ENCODE measurements around the gene EPHA6. TPM values are rescaled to one million over a fixed set of nuclear protein-coding genes. Genes with fewer than 3 reads are reported as not detected.
"Not testable (repeated sequence)": the region's sequence is repeated elsewhere in the genome, so short reads cannot be mapped to it uniquely, and the experiment has no call there.

Gene EPHA6
- total and polyA plus RNA-seq, 9 of the 15 experiments (the other 6 are each of a cell fraction or from before 2014, with no cell fraction given): not detected

DNA sequence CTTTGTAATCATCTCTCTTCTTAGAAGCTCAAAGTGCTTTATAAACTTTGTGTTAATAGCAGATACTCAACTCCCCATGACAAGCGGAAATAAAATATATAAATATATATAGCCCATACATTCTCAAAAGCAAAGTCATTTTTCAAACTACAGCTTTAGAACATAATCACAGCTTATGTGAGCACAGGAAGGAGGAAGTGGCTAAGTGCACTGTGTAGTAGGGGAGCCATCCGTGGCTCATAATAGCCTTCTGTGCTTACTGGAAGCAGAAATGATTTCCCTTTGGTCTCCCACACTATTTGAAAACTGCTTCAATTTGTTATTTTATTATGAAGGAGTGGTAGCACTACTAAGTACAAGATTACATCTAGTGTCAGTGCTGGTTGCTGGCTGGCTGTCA lies 798.7 kb downstream of the EPHA6 start:
- no peaks in the 10 kb centered on the region for H4K20me1 ChIP-seq (replicated peaks; ENCODE audit: control insufficient read depth, insufficient read depth, low read length)
- TF ChIP-seq XRCC3 (IDR thresholded peaks at IDR 0.05): no peak
- no peak for TF ChIP-seq TGIF2 (CRISPR knock-in tag; IDR thresholded peaks at IDR 0.05)
- TF ChIP-seq KLF10 (CRISPR knock-in tag; IDR thresholded peaks at IDR 0.05): no peak
- TF ChIP-seq EZH2 (IDR thresholded peaks at IDR 0.05; ENCODE audit: borderline replicate concordance, low read depth, low read length): no peak
- TF ChIP-seq, protein P1, sequence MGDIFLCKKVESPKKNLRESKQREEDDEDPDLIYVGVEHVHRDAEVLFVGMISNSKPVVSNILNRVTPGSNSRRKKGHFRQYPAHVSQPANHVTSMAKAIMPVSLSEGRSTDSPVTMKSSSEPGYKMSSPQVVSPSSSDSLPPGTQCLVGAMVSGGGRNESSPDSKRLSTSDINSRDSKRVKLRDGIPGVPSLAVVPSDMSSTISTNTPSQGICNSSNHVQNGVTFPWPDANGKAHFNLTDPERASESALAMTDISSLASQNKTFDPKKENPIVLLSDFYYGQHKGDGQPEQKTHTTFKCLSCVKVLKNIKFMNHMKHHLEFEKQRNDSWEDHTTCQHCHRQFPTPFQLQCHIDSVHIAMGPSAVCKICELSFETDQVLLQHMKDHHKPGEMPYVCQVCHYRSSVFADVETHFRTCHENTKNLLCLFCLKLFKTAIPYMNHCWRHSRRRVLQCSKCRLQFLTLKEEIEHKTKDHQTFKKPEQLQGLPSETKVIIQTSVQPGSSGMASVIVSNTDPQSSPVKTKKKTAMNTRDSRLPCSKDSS (IDR thresholded peaks at IDR 0.05; ENCODE audit: low read depth, partially characterized antibody): no peak

DNA sequence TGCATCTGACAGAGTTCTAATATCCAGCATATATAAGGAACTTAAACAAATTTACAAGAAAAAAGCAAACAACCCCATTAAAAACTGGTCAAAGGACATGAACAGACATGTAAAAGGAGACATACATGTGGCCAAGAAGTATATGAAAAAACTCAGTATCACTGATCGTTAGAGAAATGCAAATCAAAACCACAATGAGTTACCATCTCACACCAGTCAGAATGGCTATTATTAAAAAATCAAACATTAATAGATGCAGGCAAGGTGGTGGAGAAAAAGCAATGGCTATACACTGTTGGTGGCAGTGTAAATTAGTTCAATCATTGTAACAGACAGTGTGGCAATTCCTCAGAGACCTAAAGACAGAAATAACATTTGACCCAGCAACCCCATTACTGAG lies 806.1 kb downstream of the EPHA6 start:
- intact Hi-C loops (cut with micrococcal nuclease); H3K79me2 ChIP-seq (ENCODE audit: control insufficient read depth, insufficient read depth, low read length); H3K36me3 ChIP-seq (ENCODE audit: control insufficient read depth, insufficient read depth, low read length); FAIRE-seq; H3K4me2 ChIP-seq (ENCODE audit: insufficient read depth, low read length); in situ Hi-C loops (cut with MboI); H3K4me3 ChIP-seq; H3K9ac ChIP-seq (ENCODE audit: insufficient read depth in 1 of 2, low read depth in 2 of 2, low read length in 2 of 2); H3K27ac ChIP-seq (ENCODE audit: extremely low read depth, low read depth, low read length); H3K27me3 ChIP-seq (ENCODE audit: control insufficient read depth in 2 of 2, insufficient read depth in 2 of 2, low read length in 2 of 2); BruUV-seq (replicated peaks); DNase-seq (ENCODE audit: extremely low read depth in 1 of 4, low spot score in 3 of 4); ATAC-seq; H2AFZ ChIP-seq (ENCODE audit: low read depth, low read length); H4K20me1 ChIP-seq (replicated peaks; ENCODE audit: control insufficient read depth, insufficient read depth, low read length); H3K9me3 ChIP-seq (replicated peaks; ENCODE audit: control insufficient read depth, insufficient read depth, low read depth, low read length); CTCF ChIA-PET (ENCODE audit: low intra/inter-chr PET ratio); POLR2A ChIA-PET; H3K9me1 ChIP-seq (ENCODE audit: control insufficient read depth, insufficient read depth, low read length); H3K4me1 ChIP-seq (replicated peaks in 1 of 2; ENCODE audit: control insufficient read depth in 2 of 2, insufficient read depth in 2 of 2, low read length in 2 of 2): not testable (repeated sequence)
- WGBS (ENCODE audit: insufficient coverage, low coverage, missing lambda C conversion rate): 0% methylated on average over 1 of the region's 1 CpG

More for the DNA sequence above, 798.7 kb downstream of the EPHA6 start:
- Histone ChIP-seq H2AFZ (ENCODE audit: low read depth, low read length) (no peak overlapping the region), H3K4me1 (replicated peaks in 1 of 2; ENCODE audit: control insufficient read depth in 2 of 2, insufficient read depth in 2 of 2, low read length in 2 of 2) (no peaks in the 10 kb centered on the region), H3K9ac (ENCODE audit: insufficient read depth in 1 of 2, low read depth in 2 of 2, low read length in 2 of 2) (no peak overlapping the region), H3K27ac (ENCODE audit: extremely low read depth, low read depth, low read length) (no peak overlapping the region), H3K27me3 (ENCODE audit: control insufficient read depth in 2 of 2, insufficient read depth in 2 of 2, low read length in 2 of 2) (no peaks in the 10 kb centered on the region), H3K79me2 (ENCODE audit: control insufficient read depth, insufficient read depth, low read length) (no peaks in the 10 kb centered on the region), H3K9me3 (replicated peaks; ENCODE audit: control insufficient read depth, insufficient read depth, low read depth, low read length) (no peaks in the 10 kb centered on the region), H3K9me1 (ENCODE audit: control insufficient read depth, insufficient read depth, low read length) (no peaks in the 10 kb centered on the region), H3K4me2 (ENCODE audit: insufficient read depth, low read length) (no peak overlapping the region), H3K4me3 (no peak overlapping the region), H3K36me3 (ENCODE audit: control insufficient read depth, insufficient read depth, low read length) (no peaks in the 10 kb centered on the region)
- ChIA-PET CTCF (ENCODE audit: low intra/inter-chr PET ratio) (no interaction called here), POLR2A (no interaction called here)
- intact Hi-C loops (cut with micrococcal nuclease): no loop called here
- BruUV-seq (replicated peaks): no TSS peak
- no peak for DNase-seq (ENCODE audit: extremely low read depth in 1 of 4, low spot score in 3 of 4)
- ATAC-seq: no peak
- in situ Hi-C loops (cut with MboI): no loop called here
- no peak for FAIRE-seq
- 0% methylated on average over 2 of the region's 2 CpGs for WGBS (ENCODE audit: insufficient coverage, low coverage, missing lambda C conversion rate)

Data from K562 (cell line).